NCI-H526 treated with DMSO at 0.1 percent for 48 hours (cell line): ENCODE data around the gene TLCD1.
A peak's percentile ranks its signal among the peaks of the same experiment; 100 is the strongest.

Experiments
- DNase-seq: peaks from one replicate; lab custom pipeline; 2025; lab: John Stamatoyannopoulos, UW

TLCD1 gene

GRCh38 chr17:28686296-28686695 is 39.7 kb downstream of the TLCD1 start:
- no peak for DNase-seq

DNA sequence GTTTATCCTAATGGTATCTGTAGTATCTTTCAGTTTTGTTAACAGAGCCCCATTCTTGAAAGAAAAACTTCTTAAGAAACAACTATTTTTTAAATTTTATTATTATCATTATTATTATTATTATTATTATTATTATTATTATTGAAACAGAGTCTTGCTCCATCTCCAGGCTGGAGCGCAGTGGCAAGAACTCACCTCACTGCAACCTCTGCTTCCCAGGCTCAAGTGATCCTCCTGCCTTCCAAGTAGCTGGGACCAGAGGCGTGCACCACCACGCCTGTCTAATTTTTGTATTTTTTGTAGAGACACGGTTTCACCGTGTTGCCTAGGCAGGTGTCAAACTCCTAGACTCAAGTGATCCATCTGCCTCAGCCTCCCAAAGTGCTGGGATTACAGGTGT is 40.7 kb downstream of the TLCD1 start:
- DNase-seq: no peak

GRCh38 chr17:28684963-28685362 is 41.1 kb downstream of the TLCD1 start:
- peak; percentile 14 for DNase-seq

GRCh38 chr17:28682655-28683054 is 43.4 kb downstream of the TLCD1 start:
- no peak for DNase-seq

- DNase-seq: peak; percentile 93
Observed at GRCh38 chr17:28675980-28676379, 50.1 kb downstream of the TLCD1 start.

DNA sequence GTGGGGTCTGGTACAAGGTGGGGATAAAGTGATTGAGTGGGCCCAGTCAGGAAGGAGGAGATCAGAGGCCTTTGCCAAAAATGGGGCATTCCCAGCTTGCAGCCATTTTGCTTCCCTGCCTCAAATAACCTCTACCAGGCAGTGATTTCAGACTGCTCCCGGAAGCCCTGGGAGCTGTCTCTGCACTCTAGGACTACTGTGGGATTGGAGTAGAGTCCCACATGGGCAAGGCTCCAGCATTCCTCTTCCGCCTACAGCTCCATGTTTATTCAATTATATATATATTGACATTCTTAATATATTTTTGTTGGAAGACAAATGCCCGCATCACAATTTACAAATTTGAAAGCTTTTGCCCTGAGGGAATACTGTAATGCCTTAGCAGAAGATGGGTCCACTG is 50.5 kb downstream of the TLCD1 start:
- no peak for DNase-seq
